Tongue (tissue), 2 donors: ENCODE measurements around the gene LTC4S. TPM values are rescaled to one million over a fixed set of nuclear protein-coding genes. Genes with fewer than 3 reads are reported as not detected.
"Not testable (repeated sequence)": the region's sequence is repeated elsewhere in the genome, so short reads cannot be mapped to it uniquely, and the experiment has no call there.

Experiments
- DNase-seq: peaks from one replicate; pipeline ENCODE4 v3.0.0-alpha.2; 2015
- total RNA-seq: library from RNA; depleted of rRNA; stranded (reverse); fragments of >200 nt; gene quantifications from one replicate; pipeline ENCODE4 v1.2.3, GENCODE V29; 2014

LTC4S gene, protein sequence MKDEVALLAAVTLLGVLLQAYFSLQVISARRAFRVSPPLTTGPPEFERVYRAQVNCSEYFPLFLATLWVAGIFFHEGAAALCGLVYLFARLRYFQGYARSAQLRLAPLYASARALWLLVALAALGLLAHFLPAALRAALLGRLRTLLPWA
- not detected for total RNA-seq

GRCh38 chr5:179793468-179794139, at the start of gene LTC4S:
Gene LTC4S, plus strand, starts transcription at chr5:179793986. Its CDS starts 95 bp downstream, at chr5:179794081.
- DNase-seq, result peak; percentile 60

DNA sequence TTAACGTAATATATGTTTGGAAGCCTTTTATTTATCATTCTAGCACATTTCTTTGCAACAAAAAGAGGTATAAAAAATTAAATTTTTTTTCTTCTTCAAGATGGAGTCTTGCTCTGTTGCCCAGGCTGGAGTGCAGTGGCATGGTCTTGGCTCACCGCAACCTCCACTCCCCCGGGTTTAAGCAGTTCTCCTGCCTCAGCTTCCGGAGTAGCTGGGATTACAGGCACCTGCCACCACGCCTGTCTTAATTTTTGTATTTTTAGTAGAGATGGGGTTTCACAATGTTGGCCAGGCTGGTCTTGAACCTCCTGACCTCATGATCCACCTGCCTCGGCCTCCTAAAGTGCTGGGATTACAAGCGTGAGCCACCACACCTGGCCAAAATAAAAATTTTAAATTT, 49.7 kb upstream of the LTC4S start:
- not testable (repeated sequence) for DNase-seq

DNA sequence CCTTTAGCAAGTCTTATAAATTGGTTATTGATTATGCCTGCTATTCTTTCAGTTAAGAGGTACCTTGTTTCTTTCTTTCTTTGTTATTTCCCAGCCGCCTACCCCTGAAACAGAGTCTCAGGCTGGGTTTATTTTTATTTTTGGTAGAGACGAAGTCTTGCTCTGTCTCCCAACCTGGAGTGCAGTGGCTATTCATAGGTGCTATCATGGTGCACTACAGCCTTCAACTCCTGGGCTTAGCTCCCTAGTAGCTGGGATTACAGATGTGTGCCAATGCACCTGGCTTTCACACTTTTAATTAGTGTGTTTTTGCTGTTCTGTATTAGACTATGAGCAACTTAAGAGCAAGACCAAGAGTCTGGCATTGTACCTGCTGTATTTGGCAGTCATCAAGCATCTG, 46.9 kb upstream of the LTC4S start:
- DNase-seq, result no peak

DNA sequence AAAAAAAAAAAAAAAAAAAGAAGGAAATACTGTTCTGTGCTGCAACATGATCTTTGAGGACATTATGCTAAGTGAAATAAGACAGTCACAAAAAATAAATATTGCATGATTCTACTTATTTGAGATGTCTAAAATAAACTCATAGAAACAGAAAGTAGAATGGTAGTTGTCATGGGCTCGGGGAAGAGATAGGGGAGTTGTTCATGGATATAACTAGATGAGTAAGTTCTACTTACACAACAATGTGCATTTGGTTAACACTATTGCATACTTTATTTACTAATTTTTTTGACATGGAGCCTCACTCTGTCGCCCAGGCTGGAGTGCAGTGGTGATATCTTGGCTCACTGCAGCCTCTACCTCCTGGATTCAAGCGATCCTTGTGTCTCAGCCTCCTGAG, 46.0 kb upstream of the LTC4S start:
- DNase-seq, result no peak

GRCh38 chr5:179749857-179750508, 43.8 kb upstream of the LTC4S start:
- no peak for DNase-seq

DNA sequence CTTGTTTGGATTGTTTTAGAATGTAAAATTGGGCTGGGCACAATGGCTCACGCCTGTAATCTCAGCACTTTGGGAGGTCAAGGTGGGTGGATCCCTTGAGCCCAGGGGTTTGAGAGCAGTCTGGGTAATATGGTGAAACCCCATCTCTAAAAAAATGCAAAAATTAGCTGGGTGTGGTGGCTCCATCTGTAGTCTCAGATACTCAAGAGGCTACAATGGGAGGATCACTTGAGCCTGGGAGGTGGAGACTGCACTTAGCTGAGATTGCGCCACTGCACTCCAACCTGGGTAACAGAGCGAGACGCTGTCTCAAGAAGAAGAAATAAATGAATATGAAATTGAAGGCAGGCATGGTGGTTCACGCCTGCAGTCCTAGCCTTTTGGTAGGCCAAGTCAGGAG, 39.8 kb upstream of the LTC4S start:
- DNase-seq, result no peak

DNA sequence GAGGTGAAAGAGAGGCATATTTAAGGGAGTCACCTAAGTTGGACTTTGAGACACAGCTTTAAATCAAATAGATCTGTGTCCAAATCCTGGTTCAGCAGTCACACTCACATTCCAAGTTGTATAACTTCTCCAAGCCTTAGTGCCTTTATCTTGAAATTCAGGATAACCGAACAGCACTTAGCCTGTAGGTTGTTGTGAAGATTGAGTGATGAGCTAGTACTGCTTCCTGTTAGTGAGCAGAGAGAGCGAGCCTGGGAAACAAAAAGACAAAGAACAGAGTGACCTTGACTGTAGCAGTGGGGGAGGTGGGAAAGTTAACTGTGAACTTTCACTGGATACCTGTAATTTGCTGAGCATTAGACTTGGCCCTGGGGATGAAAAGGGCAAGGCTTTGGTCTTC, 38.8 kb upstream of the LTC4S start:
- DNase-seq, result no peak

DNA sequence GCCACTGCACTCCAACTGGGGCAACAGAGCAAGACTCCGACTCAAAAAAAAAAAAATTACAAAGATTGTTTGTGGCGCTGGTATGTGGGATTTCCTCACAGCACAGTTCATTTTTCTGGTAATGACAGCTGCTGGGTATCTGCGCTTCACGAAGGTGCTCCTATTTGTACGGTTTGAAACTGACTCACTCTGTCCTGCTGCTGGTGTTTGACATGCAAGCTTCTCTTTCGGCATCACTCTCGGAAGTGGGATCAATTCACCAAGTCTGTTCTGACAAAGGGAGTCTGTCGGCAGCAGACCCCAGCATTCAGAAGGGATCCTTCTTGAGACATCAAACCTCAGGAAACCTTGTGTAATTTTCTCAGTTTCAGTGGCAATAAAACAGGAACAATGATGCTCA, 34.8 kb upstream of the LTC4S start:
- no peak for DNase-seq

DNA sequence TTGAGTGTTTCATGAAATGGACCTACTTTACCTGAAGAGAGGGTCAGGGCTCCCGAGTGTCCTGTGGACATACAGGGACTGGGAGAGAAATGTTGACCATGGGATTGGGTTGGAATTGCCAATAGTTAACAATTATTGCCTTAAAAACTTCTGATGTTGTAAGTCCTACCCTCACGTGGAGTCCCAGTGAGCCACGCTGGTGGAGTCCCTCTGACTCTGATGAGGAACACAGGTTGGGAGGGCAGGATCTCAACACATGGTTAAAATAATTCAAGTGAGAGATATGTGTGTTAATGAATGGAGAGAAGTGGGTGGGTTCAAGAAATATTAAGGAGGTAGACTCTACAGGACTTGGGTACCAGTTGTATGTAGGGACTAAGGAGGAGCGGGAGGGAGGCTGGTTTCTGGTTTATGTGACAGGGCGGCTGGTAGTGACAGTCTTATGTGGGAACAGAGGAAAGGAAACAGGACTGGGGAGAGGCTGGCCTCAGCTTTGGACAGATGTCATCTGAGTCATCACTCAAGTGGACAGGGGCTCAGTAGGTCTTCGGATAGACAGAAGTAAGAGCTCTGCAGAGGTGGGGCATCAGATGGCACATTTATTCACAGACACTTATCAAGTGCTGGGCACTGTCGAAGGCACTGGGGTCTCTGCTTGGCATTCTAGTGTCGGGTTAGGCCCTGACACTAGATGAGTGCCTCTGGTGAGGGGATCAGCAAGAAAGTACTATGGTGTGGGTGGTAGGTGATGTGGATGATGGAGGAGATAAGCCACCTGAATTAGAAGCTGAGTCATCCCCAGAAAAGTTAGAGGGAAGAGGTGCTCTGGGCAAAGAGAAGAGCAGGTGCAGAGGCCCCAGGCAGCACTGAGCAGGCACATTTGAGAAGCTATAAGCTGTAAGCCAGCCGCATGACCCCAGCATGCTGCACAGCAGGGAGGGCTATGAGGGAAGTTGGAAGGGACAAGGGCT, 33.9 kb upstream of the LTC4S start:
- DNase-seq, result peak; percentile 48

DNA sequence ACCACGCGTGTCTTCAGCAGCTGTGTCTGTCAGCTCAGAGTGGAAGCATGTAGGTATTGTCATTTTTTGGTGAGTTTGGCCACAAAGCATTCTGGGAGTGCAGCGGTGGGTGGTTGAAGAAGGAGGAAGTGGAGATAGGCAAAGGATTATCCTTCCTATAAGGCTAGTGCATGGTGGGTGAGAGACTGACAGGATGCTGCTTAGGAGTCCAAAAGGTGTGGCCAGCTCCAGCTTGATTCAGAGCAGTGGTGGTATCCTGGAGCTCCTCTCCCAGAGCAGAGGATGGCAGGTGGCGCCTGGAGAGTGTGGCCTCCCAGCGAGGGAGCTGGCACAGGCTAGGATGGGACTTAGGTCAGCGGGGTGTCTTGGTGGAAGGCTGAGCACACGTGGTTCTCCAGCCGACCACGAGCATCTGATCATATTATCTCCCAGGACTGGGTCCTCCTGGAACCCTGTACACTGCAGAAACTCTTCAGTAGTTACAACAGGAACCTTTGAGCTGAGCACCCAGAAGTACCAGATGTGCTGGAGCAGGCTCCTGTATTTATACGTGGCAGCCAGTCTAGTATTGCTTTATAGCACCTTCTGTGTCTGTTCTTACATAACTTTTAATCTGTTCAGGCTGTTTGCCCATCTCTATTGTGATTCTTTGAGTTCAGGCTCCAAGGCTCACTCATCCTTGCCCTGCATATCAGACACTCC, 31.6 kb upstream of the LTC4S start:
- DNase-seq, result no peak

GRCh38 chr5:179762781-179763176, 31.0 kb upstream of the LTC4S start:
- no peak for DNase-seq

GRCh38 chr5:179763215-179763945, 30.4 kb upstream of the LTC4S start:
- peak; percentile 84 for DNase-seq

- no peak for DNase-seq
Observed at GRCh38 chr5:179764056-179764455, 29.7 kb upstream of the LTC4S start.

DNA sequence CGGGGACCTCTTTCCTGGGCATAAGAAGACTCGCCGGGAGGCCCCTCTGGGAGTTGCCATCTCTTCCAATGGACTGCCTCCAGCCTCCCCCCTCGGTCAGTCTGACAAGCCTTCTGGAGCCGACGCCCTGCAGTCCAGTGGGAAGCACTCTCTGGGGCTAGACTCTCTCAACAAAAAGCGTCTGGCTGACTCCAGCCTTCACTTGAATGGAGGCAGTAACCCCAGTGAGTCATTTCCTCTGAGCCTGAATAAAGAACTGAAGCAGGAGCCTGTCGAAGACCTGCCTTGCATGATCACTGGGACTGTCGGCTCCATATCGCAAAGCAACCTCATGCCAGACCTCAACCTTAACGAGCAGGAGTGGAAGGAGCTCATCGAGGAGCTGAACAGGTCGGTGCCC, 28.4 kb upstream of the LTC4S start:
- no peak for DNase-seq

DNA sequence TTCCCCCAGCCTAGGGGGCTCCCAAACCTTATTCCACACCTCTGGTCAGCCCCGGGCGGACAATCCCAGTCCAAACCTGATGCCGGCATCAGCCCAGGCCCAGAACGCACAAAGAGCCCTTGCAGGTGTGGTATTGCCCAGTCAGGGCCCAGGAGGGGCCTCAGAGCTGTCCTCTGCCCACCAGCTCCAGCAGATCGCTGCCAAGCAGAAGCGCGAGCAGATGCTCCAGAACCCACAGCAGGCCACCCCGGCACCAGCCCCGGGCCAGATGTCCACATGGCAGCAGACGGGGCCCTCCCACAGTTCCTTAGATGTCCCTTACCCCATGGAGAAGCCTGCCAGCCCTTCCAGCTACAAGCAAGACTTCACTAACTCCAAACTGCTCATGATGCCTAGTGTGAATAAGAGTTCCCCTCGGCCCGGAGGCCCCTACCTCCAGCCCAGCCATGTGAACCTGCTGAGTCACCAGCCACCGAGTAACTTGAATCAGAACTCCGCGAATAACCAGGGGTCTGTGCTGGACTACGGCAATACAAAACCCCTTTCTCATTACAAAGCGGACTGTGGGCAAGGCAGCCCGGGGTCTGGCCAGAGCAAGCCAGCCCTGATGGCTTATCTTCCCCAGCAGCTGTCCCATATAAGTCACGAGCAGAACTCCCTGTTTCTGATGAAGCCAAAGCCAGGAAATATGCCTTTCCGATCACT, 27.6 kb upstream of the LTC4S start:
- no peak for DNase-seq

DNA sequence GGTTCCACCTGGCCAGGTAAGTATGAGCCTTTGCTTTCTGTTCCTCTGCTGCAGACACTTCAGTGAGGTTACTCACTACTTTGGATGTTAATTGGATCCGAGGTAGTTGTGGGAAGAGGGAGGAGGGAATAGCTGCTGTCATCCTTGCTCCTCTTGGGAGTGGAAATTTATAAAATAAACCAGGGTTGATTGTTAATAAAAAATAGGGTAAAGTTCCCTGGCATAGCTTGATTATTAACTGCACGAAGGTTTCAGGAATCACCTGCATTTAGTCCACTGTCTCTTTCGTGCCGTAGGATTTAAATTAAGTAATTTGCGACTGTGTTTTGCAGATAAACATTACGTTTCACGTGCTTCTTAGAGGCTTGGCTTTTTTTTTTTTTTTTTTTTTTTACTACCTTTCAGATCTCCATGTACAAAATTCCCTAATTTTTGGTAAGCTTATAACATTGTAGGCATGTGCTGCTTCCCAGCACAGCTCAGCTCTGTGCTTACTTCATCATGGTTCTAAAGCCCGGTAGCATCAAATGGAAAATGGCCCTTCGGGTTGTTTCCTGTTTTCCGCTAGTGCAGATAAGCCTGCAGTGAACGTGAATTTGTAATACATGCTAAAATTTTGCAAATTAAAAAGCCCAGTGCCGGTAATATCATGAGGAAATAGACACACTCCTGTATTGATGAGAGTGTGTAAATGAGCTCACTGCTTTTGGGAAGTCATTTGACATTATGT, 26.9 kb upstream of the LTC4S start:
- no peak for DNase-seq

GRCh38 chr5:179767496-179768100, 26.2 kb upstream of the LTC4S start:
- DNase-seq, result no peak

DNA sequence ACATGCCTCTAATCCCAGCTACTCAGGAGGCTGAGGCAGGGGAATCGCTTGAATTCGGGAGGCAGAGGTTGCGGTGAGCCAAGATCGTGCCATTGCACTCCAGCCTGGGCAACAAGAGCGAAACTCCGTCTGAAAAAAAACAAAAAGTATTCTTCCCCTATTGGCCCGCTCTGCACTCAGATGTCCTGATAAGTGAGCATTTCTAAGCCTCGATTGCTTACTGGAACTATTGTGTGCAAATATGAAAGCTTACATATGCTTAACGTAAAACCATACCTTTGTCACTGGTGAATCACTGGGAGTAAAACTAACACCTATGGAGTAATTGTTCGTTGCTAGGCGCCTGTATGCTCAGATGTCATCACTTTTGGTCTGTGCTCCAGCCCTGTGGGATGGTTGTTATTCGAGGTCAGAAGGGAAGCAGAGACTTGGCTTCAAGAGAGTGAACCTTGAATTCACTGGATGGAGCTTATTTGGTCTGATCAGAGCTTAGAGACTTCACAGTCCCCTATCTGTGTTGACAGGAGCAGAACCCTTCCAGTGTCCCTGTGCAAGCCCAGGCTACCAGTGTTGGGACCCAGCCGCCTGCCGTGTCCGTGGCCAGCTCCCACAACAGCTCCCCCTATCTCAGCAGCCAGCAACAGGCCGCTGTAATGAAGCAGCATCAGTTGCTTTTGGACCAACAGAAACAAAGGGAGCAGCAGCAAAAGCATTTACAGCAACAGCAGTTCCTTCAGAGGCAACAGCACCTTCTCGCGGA, 25.3 kb upstream of the LTC4S start:
- no peak for DNase-seq

GRCh38 chr5:179769271-179769670, 24.5 kb upstream of the LTC4S start:
- no peak for DNase-seq
